ENCODE data around the gene MAGI1.

The MAGI1 gene

DNA sequence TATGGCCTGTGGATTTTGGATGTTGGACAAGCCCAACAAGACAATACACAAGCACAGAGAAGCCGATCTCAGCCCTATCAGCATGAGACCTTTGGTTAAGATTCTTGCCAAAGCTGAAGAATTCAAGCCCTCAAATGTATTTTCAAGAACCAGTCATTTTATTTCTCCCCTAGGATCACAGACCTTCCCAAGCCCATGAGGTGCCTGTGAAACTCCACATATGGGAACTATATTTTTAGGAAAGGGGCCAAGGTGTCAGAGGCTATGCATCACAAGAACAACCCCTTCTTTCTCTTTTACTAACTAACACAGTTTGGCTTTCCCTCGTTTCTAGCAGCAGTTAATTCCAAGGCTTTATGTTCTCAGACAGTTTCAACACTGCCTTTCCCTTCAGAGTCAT, 364.5 kb downstream of the MAGI1 start:
- no peak for DNase-seq (ENCODE audit: low read depth in 1 of 2, low spot score in 1 of 2)

DNA sequence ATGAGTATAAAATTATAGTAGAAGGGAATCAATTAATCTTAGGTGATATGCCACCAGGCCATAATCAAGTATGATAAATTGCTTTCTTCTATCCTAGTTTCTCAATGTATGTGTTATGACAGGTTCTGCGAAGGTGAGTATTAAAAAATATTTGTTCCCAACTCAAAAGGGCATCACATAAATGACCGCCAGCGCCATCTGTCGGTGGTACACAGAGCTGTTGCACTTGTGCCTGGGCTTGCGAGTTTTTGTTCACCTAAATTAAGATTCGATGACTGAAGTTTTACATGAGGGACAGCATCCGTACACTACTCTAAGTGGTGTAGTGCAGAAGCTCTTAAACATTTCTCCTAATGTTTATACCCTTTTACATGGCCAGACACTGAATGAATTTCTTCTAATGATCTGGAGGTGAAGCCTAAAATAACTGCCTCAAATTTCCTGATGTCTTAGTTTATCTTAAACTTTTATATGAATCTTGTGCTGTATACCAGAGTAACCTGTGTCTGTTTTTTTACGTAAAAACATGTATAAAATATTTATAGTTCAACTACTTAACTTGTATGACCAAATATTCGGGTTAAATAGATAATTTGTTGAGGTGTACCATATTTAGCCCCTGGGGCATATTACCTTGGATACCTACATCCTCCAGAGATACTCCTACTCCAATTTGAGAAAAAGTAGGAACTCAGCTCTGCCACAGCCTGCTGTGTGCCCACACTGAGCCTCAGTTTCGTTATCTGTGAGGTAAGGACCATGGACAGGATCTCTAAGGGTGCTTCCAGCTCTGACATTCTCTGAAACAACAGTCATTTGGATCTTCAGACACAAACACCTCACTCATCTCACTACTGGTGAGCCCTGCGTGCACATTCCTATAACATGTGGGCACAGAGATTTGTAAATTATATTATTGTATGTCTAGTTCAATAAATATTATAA, 365.6 kb downstream of the MAGI1 start:
- DNase-seq (ENCODE audit: low read depth in 1 of 2, low spot score in 1 of 2) = no peak

DNA sequence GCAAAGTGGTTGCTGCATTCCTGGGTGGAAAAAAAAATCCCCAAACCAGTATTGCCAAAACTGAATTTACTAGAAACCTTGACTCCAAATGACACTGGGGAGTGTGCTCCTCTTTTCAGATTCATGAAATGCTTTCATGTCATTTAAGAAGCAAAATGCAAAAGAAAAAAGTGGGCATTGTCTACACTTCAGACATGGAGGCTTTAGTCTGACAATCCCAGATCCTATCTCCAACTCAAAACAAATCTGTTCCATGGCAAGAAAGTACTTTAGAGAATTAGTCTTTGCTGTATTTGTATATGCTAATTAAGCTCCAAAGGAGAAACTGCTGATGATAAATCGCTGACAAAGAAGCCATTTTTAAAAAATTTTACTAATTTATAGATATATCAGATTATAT, 366.7 kb downstream of the MAGI1 start:
- no peak for DNase-seq (ENCODE audit: low read depth in 1 of 2, low spot score in 1 of 2)

DNA sequence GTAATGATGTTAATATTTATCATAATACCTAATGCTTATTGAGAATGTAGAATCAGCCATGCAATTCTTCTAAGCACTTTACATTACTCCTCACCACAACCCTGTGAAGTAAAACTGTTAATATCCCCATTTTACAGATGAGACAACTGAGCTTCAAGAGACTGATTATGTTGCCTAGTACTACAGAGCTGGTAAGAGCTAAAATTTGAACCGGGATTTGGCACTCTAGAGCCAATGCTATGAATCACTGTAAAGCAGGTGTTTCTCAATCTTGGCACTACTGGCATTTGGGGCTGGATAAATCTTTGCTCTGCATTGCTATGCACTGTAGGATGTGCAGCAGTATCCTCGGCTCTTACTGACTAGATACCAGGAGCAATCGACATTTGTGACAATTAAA, 367.7 kb downstream of the MAGI1 start:
- no peak for DNase-seq (ENCODE audit: low read depth in 1 of 2, low spot score in 1 of 2)

DNA sequence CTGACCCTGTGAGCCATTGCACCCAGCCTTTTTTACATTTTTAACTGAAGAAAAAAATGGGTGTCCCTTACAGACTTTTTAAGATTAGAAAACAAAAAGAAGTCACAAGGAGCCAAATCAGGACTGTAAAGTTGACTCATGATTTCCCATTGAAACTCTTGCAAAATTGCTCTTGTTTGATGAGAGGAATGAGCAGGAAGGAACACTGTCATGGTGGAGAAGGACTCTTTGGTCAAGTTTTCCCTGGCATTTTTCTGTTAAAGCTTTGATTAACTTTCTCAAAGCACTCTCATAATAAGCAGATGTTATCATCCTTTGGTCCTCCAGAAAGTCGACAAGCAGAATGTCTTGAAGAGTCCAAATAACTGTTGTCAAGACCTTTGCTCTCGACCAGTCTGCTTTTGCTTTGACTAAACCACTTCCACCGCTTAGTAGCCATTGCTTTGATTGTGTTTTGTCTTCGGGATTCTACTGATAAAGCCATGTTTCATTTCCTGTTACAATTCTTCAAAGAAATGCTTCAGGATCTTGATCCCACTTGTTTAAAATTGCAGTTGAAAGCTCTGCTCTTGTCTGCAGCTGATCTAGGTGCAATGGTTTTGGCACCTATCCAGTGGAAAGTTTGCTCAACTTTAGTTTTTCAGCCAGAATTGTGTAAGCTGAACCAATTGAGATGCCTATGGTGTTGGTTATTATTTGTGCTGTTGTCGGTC, 369.4 kb downstream of the MAGI1 start:
- DNase-seq (ENCODE audit: low read depth in 1 of 2, low spot score in 1 of 2) = no peak

DNA sequence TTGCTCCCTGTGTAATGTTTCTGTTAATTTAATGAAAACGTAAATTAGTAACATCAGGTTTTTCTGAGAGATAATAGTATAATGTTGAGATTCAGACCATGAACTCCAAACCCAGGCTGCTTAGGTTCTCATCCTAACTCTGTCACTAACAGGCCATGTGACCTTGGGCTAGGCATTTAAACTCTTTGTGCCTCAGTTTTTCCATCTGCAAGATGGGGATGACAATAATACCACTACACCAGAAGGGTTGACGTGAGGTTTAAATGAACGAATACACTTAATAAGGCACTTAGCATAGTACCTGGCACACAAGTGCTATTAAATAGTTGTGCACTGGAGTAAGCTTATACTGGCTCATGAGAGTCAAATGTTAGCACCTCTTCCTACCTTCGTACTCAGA, 370.8 kb downstream of the MAGI1 start:
- DNase-seq (ENCODE audit: low read depth in 1 of 2, low spot score in 1 of 2) = no peak

DNA sequence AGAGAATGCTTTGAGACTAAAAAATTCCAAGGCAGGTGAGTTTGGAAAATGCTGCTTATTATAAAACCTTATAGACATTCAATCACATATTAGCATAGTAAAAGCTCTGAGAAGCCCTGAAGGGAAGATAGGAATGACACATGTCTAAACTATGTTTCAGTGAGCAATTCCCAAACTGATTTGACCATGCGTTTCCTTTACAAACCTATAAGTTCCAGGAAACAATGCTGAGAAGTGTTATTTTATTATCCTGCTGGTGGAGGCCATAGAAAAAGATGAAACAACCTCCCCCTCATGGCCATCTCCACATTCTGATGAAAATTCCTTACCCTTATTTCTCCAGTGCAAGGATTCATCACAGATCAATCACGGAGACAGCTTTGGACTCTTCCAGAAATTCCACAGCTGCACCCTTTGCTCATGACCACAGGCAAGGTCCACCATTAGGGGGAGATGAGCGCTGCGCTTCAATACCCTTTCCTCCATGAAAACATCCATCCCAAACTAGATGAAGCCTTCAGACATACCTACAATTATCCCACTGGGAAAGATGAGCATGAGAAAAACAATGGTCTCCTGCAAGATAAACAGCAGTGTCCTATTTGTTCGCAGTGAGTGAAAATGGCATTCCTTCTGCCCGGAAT, 372.1 kb downstream of the MAGI1 start:
- no peak for DNase-seq (ENCODE audit: low read depth in 1 of 2, low spot score in 1 of 2)

DNA sequence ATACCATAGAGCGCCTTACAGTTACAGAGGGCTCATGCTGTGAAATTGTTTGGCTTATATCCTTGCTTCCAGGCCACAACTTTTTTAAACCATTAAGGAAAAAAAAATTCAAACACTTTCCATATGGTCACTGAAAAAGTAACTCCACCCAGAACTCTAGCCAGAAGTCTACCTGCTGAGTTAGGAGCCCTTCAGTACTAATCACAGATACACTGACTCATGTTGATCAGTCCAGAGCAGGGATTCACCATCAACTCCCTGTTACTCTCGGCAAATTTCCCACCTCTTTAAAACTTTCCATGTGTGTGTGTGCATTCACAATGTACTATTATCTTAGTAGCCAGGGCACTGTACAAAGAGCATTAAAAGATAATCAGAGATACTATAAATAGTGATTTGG, 372.8 kb downstream of the MAGI1 start:
- DNase-seq (ENCODE audit: low read depth in 1 of 2, low spot score in 1 of 2) = no peak

DNA sequence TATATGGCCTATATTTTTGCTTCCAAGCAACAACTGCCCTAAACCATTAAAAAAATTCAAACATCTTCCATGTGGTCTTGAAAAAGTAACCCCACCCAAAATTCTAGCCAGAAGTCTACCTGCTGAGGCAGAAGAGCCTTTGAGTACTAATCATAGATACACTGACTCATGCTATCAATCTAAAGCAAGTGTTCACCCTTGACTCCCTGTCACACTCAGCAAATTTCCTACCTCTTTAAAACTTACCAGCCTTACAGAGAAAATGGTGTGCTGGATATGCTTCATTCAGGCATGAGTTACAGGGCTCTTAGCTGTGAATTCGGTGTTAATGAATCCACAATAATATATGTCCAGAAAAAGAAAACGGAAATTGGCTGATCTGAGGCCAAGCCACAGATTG, 373.8 kb downstream of the MAGI1 start:
- DNase-seq (ENCODE audit: low read depth in 1 of 2, low spot score in 1 of 2) = no peak

DNA sequence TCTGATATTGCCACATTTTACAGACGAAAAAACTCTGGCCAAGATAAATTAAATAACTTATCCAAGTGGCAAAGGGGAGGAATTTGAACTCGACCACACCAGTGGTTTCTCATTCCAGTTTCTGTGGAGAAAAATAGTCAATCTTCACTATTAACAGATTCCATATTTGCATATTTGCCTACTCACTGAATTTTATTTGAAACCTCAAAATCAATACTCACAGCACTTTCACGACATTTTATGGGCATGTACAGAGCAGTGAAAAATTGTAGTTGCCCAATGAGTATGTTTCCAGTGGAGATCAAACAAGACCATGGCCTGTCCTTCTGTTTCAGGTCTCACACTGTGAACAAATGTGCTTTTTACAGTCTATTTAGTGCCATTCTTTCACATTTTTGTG, 374.3 kb downstream of the MAGI1 start:
- no peak for DNase-seq (ENCODE audit: low read depth in 1 of 2, low spot score in 1 of 2)

DNA sequence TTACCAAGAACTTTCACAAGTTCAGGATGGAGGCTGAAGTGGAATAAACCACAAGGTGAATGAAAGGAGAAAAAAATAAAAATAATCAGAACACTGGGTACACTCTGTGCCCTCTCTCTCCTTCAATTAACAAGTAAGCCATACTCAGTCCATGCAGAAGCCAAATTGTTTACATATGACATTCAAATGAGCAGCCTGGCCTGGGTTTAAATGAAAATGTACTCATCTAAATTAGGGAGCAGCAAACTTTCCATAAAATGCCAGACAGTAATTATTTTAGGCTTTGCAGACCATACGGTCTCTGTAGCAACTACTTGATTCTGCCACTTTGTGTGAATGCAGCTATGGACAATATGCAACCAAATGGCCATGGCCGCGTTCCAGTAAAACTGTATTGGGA, 376.6 kb downstream of the MAGI1 start:
- no peak for DNase-seq (ENCODE audit: low read depth in 1 of 2, low spot score in 1 of 2)

DNA sequence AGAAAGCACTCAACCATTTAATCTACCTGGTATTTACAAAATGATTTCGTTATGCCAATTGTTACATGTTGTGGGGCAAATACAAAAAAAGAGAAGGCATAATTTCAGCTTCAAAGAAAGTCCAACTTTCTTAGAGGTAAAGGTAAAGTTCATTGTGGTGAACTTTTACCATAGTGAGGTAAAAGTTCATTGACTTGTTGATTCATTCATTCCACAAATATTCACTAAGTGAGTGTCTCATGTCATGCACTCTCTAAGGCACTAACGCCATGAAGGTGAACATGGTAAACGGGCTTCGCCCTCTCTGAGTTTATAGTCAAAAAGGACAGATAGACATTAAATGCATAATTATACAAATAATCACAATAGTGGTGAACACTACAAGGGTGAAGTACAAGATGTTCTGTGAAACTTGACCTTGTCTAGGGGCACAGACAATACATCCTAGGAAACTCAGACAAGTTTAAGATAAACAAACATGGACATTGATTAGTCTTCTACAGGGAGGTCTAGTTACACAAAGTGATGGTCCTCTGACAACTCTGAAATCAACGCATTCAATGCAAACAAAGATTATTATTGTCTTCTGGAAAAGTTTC, 378.6 kb downstream of the MAGI1 start:
- DNase-seq (ENCODE audit: low read depth in 1 of 2, low spot score in 1 of 2) = no peak

DNA sequence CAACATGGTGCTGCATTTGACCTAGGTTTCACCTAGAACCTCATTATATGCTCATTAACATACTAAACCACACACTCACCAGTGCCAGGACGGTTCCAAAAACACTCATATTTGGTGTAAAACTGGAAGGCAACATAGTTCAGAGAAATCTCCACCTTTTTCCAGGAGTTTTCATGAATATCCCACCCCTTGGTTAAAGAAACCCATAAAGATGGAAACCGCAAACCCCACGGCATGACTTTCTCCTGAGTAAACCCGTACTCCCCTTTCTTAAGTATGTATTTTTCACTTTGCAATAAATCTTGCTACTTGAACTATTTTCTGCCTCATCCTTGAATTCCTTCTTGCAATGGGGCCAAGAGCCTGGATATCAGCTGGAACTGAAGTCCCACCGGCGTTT, 379.3 kb downstream of the MAGI1 start:
- no peak for DNase-seq (ENCODE audit: low read depth in 1 of 2, low spot score in 1 of 2)

DNA sequence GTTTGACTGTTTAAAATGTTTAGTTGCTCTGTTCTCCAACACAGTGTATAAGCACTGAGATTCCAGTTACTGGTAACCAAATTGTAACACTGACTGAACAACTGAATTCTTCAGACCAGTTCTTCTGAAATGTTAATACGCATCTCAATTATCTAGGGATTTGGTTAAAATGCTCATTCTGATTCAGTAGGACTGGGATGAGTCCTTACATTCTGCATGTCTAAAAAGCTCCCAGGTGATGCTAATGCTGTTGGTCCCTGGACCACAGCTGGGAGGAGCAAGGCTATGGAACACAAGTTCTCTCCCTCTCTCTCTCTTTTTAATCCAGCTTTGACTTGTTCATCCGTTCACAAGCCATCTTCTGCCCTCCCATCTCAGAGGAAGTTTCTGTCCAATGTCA, 380.3 kb downstream of the MAGI1 start:
- no peak for DNase-seq (ENCODE audit: low read depth in 1 of 2, low spot score in 1 of 2)

DNA sequence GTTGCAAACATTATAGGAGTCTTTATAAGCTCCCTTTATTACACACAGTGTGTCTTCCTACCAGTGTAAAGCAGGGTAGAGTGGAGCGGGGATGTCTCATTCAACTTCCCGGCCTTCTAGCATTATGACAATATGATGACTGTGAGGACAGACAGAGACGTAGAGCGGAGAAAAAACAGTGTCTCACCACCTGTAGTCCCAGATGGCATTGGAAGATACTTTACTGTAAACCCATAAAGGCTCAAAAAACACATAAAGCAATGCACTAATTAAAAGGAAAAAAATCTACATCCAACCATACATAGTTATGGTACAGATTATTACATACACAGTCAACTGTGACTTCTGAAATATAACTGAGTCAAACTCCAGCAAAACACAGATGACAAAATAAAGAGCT, 383.7 kb downstream of the MAGI1 start:
- no peak for DNase-seq (ENCODE audit: low read depth in 1 of 2, low spot score in 1 of 2)

DNA sequence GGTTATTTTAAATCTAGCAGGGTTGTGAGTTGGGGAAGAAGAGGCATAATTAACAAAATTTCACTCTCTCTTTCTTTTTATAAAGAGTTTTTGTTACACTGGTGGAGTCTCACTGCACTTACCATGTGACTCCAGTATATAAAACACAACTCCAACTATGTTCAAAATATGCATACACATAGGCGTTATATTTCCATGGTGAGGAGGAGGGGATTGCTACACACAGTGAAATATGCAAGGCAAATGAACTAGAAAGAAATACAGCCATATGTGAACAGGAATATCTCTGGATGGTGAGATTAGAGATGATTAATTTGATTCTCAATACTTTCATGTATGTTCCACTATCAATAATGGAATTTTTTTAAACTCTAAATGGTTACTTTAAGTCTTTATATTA, 385.0 kb downstream of the MAGI1 start:
- DNase-seq (ENCODE audit: low read depth in 1 of 2, low spot score in 1 of 2) = no peak

DNA sequence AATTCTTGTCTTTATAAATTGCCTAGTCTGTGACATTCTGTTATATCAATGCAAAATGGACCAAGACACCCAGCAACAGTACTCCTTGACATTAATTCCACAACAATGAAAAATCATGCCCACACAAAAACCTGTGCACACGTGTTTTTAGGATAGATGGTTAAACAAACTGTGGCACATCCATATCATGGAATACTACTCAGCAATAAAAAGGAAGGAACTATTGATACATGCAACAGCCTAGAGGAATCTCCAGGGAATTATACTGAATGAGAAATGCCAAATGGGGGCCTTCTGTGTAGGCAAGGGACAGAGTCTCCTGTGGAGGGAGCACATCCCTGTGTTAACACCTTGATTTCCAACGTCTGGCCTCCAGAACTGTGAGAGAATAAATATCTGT, 388.5 kb downstream of the MAGI1 start:
- DNase-seq (ENCODE audit: low read depth in 1 of 2, low spot score in 1 of 2) = no peak

DNA sequence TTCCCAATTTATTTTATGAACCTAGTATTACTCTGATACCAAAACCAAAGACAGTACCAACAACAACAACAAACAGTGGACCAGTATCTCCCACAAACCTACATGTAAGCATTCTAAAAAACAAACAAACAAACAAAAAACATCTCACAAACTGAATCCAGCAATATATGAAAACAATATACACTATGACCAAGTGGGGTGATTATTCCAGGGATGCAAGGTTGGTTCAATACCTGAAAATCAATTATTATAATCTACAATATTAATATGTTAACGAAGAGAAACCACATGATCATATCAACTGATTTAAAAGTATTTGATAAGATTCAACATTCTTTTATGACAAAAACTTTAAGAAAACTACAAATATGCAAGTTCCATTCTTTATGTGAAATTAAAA, 391.3 kb downstream of the MAGI1 start:
- DNase-seq (ENCODE audit: low read depth in 1 of 2, low spot score in 1 of 2) = no peak

DNA sequence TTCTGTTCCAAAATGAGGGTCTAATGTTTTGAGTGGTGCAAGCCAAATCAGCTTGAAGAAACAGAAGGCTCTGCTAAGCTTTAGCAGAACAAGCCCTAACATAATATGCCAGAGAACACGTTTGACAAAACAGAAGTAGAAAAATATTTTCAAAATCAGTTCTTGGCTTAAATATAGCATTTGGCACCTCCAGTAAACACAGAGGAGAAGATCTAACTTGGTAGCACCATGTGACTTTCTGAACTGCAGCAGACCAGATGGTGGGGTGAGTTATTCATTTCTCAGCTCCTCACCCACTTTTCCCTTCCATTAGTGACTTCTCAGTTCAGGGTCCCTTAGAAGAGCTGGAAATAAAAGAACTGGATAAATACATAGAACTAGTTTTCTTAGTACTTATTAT, 395.8 kb downstream of the MAGI1 start:
- DNase-seq (ENCODE audit: low read depth in 1 of 2, low spot score in 1 of 2) = no peak

DNA sequence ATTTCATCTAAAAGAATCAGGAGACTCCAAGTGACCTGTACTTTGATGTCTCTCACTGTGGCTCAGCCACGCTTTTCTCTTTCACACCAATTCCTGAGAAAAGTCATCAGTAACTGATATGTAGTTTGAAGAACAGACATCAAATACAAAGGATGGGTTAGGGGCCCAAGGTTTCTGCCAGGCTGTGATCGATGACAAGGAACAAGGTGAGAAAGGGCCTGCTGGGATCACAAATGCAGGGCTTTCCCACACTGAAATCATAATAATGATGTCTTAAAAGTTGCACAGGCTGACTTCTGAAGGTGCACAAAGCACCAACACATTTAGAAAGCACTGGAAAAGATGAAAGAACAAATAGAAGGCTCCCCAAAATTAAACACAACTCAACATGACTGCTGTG, 396.9 kb downstream of the MAGI1 start:
- DNase-seq (ENCODE audit: low read depth in 1 of 2, low spot score in 1 of 2) = no peak

DNA sequence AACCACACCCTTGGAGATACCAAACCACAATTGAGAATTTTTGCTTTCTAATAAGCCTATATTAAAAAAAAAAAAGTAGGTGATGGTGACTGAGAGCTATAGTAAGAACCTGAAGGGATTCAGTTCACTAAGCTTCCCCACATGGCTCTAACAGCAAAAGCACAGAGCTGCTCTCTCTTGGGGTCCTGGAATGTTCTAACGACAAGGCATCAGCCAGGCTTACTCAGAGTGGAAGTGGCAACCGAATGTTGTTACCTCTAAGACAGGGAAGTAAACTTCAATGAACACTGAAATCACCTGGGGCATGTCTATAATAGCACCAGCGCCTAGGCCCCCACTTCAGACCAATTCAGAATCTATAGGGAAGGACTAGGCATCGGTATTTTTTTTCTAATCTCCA, 397.7 kb downstream of the MAGI1 start:
- DNase-seq (ENCODE audit: low read depth in 1 of 2, low spot score in 1 of 2) = no peak

DNA sequence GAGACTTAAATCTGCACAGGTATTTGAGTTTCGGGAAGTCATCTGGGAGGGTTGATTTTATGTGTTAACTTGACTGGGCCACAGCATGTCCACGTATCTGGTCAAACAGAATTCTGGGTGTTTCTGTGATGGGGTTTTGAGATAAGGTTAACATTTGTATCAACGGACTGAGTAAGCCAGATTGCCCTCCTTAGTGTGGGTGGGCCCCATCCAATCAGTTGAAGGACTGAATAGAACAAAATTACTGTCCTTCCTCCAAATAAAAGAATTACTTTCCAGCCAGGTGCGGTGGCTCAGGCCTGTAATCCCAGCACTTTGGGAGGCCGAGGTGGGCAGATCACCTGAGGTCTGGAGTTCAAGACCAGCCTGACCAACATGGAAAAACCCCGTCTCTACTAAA, 399.3 kb downstream of the MAGI1 start:
- DNase-seq (ENCODE audit: low read depth in 1 of 2, low spot score in 1 of 2) = no peak
